ENCODE measurements around the gene ZNF76. TPM values are rescaled to one million over a fixed set of nuclear protein-coding genes. Genes with fewer than 3 reads are reported as not detected.

Gene ZNF76
- polyA plus RNA-seq, 3 donors from 2014 or later = 20.7 to 30.5 (median 27.9) TPM

DNA sequence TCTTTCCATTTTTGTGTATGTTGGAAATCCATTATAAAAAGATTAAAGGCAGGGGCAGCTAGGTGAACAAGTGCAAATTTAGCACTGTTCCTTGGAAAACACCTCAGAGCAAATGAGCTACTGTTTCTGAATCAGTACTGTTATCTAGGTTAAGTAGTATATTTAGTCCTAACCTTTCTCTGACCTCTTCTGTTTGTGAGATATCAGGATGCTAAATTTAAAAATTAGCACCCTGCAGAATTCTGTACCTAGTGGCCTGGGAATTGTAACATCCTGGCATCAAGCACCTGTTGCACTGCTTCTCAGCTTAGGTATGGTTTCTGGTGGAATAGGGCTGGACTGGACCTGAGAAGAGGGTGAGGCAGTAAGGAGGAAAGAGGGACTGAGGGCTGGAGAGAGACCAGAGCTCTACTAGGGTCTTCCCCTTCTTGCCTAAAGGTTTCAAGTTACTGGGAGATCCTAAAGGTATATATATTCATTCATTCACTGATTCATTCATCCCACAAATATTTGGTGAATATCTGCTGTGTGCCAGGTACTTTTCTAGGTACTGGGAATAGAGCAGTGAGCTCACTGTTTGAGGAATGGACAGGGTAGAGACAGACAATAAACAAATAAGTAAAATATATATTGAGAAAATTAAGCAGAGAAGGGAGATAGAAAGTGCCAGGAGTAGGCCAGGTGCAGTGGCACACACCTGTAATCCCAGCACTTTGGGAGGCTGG lies 5.2 kb downstream of the ZNF76 start:
- H3K27me3 Mint-ChIP-seq (ENCODE audit: low read depth in 3 of 3) = peaks cover 4 to 9% (median 8%) of the 10 kb centered on the region in 3 donors
- peak overlapping the region; percentile 89 to 98 (median 92) for H3K27ac Mint-ChIP-seq
- H3K4me3 Mint-ChIP-seq = peak overlapping the region in 4 of 5 donors; percentile 51 to 87 (median 78)
- H3K36me3 Mint-ChIP-seq = peaks cover 0 to 6% (median 0%) of the 10 kb centered on the region in 3 donors
- DNase-seq = no peak
- peaks cover 60 to 69% of the 10 kb centered on the region in 2 donors for H3K4me1 Mint-ChIP-seq
- no peaks in the 10 kb centered on the region for H3K9me3 Mint-ChIP-seq

DNA sequence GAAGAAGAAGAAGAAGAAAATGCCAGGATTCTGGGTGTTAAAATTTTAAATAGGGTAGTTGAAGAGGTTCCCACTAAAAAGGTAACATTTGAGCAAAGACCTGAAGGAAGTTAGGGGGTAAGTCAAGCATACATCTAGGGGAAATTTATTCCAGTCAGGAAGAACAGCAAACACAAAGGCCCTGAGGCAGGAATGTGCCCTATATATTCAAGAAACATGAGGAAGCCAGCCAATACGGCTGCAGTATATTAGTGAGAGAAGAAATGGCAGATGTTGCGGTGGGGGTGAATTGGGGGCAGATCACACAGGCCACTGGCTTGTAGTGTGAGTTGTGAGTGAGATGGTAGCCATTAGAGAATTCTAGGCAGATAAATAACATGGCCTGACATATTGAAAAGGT lies 6.0 kb downstream of the ZNF76 start:
- Mint-ChIP-seq H3K4me1 (peaks cover 52 to 61% of the 10 kb centered on the region in 2 donors), H3K27ac (peak overlapping the region in 5 of 6 donors; percentile 19 to 64 (median 56)), H3K4me3 (peak overlapping the region in 1 of 5 donors; percentile 7), H3K36me3 (peaks cover 0 to 6% (median 0%) of the 10 kb centered on the region in 3 donors), H3K27me3 (ENCODE audit: low read depth in 3 of 3) (peaks cover 0 to 4% (median 2%) of the 10 kb centered on the region in 3 donors), H3K9me3 (no peaks in the 10 kb centered on the region)
- DNase-seq = no peak

DNA sequence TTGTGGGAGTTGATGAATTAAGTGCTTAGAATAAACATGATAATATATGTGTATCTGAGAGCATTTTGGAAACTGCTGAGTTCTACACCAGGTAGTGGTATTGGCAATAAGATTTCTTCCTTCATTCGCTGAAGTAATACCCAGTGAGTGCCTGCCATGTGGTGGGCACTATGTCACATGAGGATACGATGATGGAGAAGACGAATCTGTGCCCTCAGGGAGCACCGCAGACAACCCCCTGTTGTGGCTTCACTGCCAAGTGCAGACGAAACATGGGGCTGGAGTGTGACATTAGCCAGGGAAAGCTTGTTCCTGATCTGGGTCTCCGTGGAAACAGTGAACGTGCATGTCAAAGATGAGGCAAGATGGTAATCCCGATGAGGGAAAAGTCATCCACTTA lies 7.9 kb downstream of the ZNF76 start:
- no peak for DNase-seq
- H3K4me1 Mint-ChIP-seq = peaks cover 37 to 43% of the 10 kb centered on the region in 2 donors
- H3K27ac Mint-ChIP-seq = peak overlapping the region in 1 of 6 donors; percentile 40
- peaks cover 0 to 2% (median 0%) of the 10 kb centered on the region in 3 donors for H3K27me3 Mint-ChIP-seq (ENCODE audit: low read depth in 3 of 3)
- H3K4me3 Mint-ChIP-seq = no peak overlapping the region
- no peaks in the 10 kb centered on the region for H3K9me3 Mint-ChIP-seq
- peaks cover 0 to 6% (median 0%) of the 10 kb centered on the region in 3 donors for H3K36me3 Mint-ChIP-seq

DNA sequence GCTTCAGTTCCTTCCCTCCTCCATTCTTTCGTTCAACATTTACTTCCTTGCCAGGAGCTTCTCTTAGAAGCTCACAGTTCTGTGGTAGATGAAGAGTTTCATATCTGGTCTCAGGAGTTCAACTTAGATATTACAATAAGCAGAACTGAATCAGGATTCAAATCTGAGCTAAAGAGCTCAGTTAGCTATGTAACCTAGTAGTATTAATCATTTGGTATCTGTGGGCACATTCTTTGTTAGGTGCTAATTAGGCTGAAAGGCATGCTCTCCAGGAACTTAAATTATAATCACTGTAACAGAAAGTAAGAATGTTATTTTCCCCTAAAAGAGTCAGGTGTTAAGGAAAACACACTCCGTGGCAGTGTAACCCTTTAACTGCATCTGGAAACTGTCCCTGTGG lies 8.4 kb downstream of the ZNF76 start:
- Mint-ChIP-seq H3K4me3 (no peak overlapping the region), H3K27me3 (ENCODE audit: low read depth in 3 of 3) (peaks cover 0 to 2% (median 0%) of the 10 kb centered on the region in 3 donors), H3K27ac (peak overlapping the region in 1 of 6 donors; percentile 40), H3K4me1 (peaks cover 33 to 38% of the 10 kb centered on the region in 2 donors), H3K9me3 (no peaks in the 10 kb centered on the region), H3K36me3 (peaks cover 0 to 6% (median 0%) of the 10 kb centered on the region in 3 donors)
- DNase-seq = no peak

DNA sequence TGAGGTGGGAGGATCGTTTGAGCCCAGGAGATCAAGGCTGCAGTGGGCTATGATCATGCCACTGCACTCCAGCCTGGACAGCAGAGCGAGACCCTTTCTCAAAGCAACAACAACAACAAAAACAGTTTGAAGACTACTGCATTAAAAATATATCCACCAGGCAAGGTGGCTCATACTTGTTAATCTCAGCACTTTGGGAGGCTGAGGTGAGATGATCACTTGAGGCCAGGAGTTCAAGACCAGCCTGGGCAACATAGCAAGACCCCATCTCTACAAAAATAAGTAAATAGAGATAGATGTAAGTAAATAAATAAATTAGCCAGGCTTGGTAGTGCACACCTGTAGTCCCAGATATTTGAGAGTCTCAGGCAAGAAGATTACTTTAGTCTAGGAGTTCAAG lies 12.5 kb downstream of the ZNF76 start:
- Mint-ChIP-seq H3K4me3 (no peak overlapping the region), H3K36me3 (no peaks in the 10 kb centered on the region), H3K4me1 (peaks cover 12 to 17% of the 10 kb centered on the region in 2 donors), H3K27ac (no peak overlapping the region), H3K9me3 (no peaks in the 10 kb centered on the region), H3K27me3 (ENCODE audit: low read depth in 3 of 3) (peaks cover 0 to 2% (median 0%) of the 10 kb centered on the region in 3 donors)
- no peak for DNase-seq

DNA sequence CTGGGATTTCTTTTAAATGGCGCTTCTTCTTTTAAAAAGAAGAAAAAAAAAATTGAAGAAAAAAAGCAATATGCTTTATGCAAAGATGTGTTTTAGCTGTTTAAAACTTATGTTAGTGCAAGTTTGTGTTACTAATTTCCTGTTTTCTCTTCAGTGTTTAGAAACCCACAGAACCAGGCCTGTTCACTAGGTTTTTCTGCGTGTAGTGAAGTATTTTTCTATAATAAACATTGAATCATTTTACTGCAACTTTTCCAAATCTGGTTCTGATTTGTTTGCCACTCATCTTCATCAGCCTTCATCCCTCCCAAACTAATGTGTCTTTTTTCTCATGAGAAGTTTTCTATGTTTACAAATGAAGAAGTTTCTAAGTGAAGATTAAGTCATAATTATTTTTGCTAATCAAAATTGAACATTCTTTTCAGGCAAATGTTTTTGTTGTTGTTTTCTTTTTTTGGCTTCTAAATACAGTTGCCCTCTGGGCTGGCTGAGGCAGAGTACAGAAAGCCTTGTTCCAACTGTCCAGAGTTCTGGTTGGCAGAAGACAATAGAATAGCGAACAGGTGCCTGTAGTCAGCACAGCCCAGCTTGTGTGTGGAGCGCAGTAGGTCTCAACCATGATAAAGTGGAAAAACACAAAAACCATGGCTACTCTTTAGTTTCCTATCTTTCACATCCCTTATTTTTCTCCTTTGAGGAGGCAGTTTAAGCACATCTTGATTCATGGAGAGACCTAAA lies 14.5 kb downstream of the ZNF76 start:
- H3K36me3 Mint-ChIP-seq = no peaks in the 10 kb centered on the region
- peaks cover 12 to 15% of the 10 kb centered on the region in 2 donors for H3K4me1 Mint-ChIP-seq
- peak overlapping the region in 4 of 6 donors; percentile 9 to 46 (median 36) for H3K27ac Mint-ChIP-seq
- H3K27me3 Mint-ChIP-seq (ENCODE audit: low read depth in 3 of 3) = peaks cover 0 to 2% (median 0%) of the 10 kb centered on the region in 3 donors
- DNase-seq = no peak
- no peak overlapping the region for H3K4me3 Mint-ChIP-seq
- H3K9me3 Mint-ChIP-seq = no peaks in the 10 kb centered on the region

DNA sequence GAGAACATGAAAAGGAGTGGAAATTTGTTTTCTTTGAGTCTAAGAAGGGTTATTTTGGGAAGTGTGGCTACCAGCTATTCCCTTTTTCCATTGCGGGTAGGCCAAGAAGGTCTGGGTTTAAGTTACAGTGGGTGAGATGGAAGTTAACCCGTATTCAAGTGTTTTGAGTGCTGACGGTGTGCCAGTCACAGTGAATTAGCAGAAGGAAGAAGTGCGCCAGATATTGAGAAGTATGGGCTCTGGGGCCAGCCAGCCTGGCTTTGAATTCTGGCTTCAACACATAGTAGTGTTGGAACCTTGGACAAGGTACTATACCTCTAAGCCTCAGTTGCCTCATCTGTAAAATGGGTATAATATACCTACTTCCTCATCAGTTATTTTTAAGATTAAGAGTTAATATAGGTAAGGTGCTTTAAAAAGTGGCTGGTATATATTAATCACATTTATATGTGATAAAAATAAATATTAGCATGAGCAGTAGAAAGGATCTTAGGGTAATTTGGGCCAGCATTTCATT lies 16.3 kb downstream of the ZNF76 start:
- H3K9me3 Mint-ChIP-seq = no peaks in the 10 kb centered on the region
- no peak overlapping the region for H3K4me3 Mint-ChIP-seq
- H3K27ac Mint-ChIP-seq = peak overlapping the region in 3 of 6 donors; percentile 0 to 15 (median 10)
- H3K27me3 Mint-ChIP-seq (ENCODE audit: low read depth in 3 of 3) = peaks cover 0 to 2% (median 0%) of the 10 kb centered on the region in 3 donors
- H3K36me3 Mint-ChIP-seq = no peaks in the 10 kb centered on the region
- H3K4me1 Mint-ChIP-seq = peaks cover 12 to 16% of the 10 kb centered on the region in 2 donors
- DNase-seq = no peak

DNA sequence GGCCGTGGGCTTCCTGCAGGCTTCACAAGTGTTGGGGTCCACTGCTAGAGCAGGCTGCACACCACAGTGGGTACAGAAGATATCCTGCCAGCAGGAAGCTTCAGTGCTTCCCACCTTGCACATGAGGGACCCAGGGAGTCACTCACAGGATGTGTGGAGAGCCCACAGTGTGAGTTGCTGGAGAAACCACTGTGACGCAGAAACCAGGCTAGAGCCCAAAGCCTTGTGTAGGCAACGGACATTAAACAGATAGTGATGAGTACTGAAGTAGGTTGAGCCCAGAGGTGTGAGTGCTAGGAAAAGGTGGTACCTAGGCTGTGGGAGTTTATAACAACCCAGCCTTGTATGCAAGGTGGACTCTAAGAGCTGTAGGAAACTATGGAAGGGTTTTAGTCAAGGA lies 19.2 kb downstream of the ZNF76 start:
- no peaks in the 10 kb centered on the region for H3K9me3 Mint-ChIP-seq
- no peaks in the 10 kb centered on the region for H3K27me3 Mint-ChIP-seq (ENCODE audit: low read depth in 3 of 3)
- H3K27ac Mint-ChIP-seq = peak overlapping the region in 3 of 6 donors; percentile 44 to 77 (median 74)
- H3K4me1 Mint-ChIP-seq = peaks cover 12 to 15% of the 10 kb centered on the region in 2 donors
- peaks cover 9 to 23% (median 16%) of the 10 kb centered on the region in 3 donors for H3K36me3 Mint-ChIP-seq
- DNase-seq = no peak
- peak overlapping the region in 3 of 5 donors; percentile 31 to 44 (median 38) for H3K4me3 Mint-ChIP-seq

DNA sequence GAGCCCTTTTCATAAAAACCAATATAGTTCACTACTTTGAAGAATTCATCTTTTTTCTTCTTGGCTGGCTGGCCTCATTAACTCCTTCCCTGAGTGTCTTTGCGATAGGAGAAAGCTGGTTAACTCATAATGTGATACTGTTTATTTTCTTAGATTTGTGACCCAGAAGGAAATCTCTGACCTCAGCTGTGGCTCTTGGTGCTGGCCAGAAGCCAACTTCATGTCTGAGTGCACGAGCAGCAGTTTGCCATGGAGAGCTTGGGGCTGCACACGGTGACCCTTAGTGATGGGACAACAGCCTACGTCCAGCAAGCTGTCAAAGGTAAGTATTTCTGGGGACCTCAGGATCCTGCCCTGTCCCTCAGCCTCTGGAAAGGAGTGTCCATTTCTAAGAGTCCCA lies 21.4 kb downstream of the ZNF76 start:
- Mint-ChIP-seq H3K27me3 (ENCODE audit: low read depth in 3 of 3) (no peaks in the 10 kb centered on the region), H3K4me1 (peaks cover 7 to 10% of the 10 kb centered on the region in 2 donors), H3K4me3 (no peak overlapping the region), H3K27ac (peak overlapping the region in 2 of 6 donors; percentile 44 to 55), H3K9me3 (no peaks in the 10 kb centered on the region), H3K36me3 (peaks cover 12 to 37% (median 21%) of the 10 kb centered on the region in 3 donors)
- no peak for DNase-seq

DNA sequence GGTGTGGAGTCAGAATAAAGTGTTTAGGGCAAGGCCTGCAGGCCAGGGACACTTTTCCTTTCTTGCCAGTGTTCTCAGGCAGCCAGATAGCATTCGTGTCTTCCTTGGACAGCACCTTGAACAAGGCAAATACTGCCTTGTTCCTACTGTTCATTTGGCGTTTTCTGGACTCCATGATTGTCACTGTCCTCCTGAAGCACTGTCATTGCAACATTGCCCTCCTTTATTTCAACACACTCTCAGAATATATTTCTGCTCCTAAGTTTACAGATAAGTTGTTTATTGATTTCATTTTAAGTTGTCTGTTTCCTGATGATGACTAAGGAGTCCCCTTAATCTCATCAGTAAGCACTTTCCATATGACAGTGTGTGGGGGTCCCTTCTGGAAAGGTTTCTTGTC lies 22.9 kb downstream of the ZNF76 start:
- no peaks in the 10 kb centered on the region for H3K9me3 Mint-ChIP-seq
- peaks cover 7 to 10% of the 10 kb centered on the region in 2 donors for H3K4me1 Mint-ChIP-seq
- H3K4me3 Mint-ChIP-seq = no peak overlapping the region
- no peak overlapping the region for H3K27ac Mint-ChIP-seq
- peaks cover 21 to 51% (median 30%) of the 10 kb centered on the region in 3 donors for H3K36me3 Mint-ChIP-seq
- DNase-seq = no peak
- no peaks in the 10 kb centered on the region for H3K27me3 Mint-ChIP-seq (ENCODE audit: low read depth in 3 of 3)

DNA sequence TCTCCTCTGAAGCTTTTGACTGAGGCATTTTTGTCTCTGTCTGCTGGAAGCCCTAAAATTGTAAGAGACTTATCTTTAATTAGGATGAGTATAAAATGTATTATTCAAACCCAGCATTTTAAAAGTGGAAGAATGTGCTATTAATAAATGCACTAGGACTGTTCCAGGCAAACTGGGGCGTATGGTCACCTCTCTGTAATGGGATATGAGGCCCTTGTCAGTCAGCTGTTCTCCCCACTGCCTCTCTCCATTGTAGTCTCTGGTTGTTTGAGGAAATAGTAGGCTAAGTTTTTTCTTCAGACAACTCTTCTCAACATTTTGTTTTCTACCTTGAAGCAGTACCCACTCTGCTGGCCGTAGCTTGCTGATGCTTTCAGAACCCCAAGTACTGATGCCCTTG lies 23.8 kb downstream of the ZNF76 start:
- Mint-ChIP-seq H3K27ac (peak overlapping the region in 1 of 6 donors; percentile 17), H3K9me3 (no peaks in the 10 kb centered on the region), H3K27me3 (ENCODE audit: low read depth in 3 of 3) (no peaks in the 10 kb centered on the region), H3K4me1 (peaks cover 5 to 7% of the 10 kb centered on the region in 2 donors), H3K4me3 (no peak overlapping the region), H3K36me3 (peaks cover 22 to 53% (median 30%) of the 10 kb centered on the region in 3 donors)
- no peak for DNase-seq

DNA sequence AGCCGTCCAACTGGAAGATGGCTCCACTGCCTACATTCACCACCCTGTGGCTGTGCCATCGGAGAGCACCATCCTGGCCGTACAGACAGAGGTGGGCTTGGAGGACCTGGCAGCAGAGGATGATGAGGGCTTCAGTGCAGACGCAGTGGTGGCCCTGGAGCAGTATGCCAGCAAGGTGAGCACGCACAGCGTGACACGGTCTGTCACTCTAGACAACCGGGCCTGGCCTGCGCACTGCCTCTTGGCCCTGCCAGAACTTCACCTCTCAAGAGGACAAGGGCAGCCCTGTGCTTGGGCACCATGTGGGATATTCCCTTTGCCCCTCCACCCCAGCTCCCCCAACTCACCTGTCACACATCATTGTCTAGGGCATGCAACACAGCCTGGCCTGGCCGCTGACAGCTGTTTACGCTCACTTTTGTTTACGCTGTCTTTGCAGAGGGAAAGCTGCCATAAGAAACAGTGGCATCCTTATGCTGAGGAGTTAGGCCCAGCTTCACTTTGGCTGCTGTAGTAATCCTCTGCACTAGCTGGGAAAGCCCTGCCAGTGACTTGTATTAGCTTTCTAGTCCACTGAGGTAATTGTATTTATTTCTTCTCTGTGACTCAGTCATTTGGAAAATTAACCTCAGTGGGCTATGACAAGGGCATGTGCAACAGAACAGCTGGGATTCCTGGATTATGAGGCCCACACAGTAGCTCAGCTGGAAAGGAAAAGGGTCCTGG lies 28.3 kb downstream of the ZNF76 start:
- no peak overlapping the region for H3K4me3 Mint-ChIP-seq
- DNase-seq = no peak
- H3K4me1 Mint-ChIP-seq = no peaks in the 10 kb centered on the region
- no peaks in the 10 kb centered on the region for H3K9me3 Mint-ChIP-seq
- H3K36me3 Mint-ChIP-seq = peaks cover 31 to 65% (median 32%) of the 10 kb centered on the region in 3 donors
- no peaks in the 10 kb centered on the region for H3K27me3 Mint-ChIP-seq (ENCODE audit: low read depth in 3 of 3)
- H3K27ac Mint-ChIP-seq = no peak overlapping the region

DNA sequence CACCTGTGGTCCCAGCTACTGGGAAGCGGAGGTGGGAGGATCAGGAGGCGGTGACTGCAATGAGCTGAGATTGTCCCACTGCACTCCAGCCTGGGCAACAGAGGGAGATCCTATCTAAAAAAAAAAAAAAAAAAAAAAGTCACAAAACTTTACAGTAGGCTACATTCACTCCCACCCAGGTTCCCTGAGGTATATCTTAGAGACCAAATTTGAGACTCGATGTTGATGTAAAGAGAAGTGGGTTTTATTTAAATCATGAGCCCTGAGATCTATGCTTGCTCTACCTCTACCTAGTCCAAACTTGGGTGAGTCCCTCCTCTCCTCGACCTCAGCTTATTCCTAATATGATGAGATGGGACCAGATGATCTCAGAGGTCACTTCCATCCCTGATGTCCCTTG lies 29.3 kb downstream of the ZNF76 start:
- no peak for DNase-seq
- Mint-ChIP-seq H3K27me3 (ENCODE audit: low read depth in 3 of 3) (no peaks in the 10 kb centered on the region), H3K27ac (peak overlapping the region in 1 of 6 donors; percentile 61), H3K9me3 (no peaks in the 10 kb centered on the region), H3K4me1 (no peaks in the 10 kb centered on the region), H3K4me3 (no peak overlapping the region), H3K36me3 (peaks cover 27 to 60% (median 28%) of the 10 kb centered on the region in 3 donors)

Data from immature natural killer cell (primary cell).